Omental fat pad (tissue), 4 donors: ENCODE data around the gene PNPLA5. TPM values are rescaled to one million over a fixed set of nuclear protein-coding genes. Genes with fewer than 3 reads are reported as not detected.

Experiments
- ATAC-seq: fragments of 150-250 bp; one replicate; pipeline ENCODE4 v1.9.1; 2016; ENCODE audit warnings: mild to moderate bottlenecking, moderate library complexity; ENCODE audit not compliant: low FRiP score
- DNase-seq: peaks from one replicate; pipeline ENCODE4 v3.0.0-alpha.2; 2019; ENCODE audit warnings: low spot score
- CTCF ChIP-seq, 3 donors: fragments of 450-650 bp; IDR thresholded peaks; one replicate each; pipeline ENCODE4 v1.5.1; 2016 to 2017; ENCODE audit warnings: antibody characterized with exemption in 3 of 3, mild to moderate bottlenecking in 3 of 3, moderate library complexity in 2 of 3
- total RNA-seq, 4 donors: library from RNA; depleted of rRNA; stranded (reverse); fragments of >200 nt; gene quantifications; one replicate each; pipeline ENCODE4 v1.1.0, GENCODE V29; 2016

The PNPLA5 gene
- total RNA-seq, 4 donors from 2014 or later, result not detected

GRCh38 chr22:43843783-43844530 lies 47.9 kb downstream of the PNPLA5 start:
- no peak for DNase-seq
- ATAC-seq, result no peak
- no peak for TF ChIP-seq CTCF (IDR thresholded peaks at IDR 0.05)

- ATAC-seq, result no peak
- no peak for TF ChIP-seq CTCF (IDR thresholded peaks at IDR 0.05)
- DNase-seq, result no peak
Measured at GRCh38 chr22:43841742-43842141, 50.1 kb downstream of the PNPLA5 start.

GRCh38 chr22:43840851-43841250 lies 51.0 kb downstream of the PNPLA5 start:
- DNase-seq (no peak), ATAC-seq (no peak)
- TF ChIP-seq CTCF (IDR thresholded peaks at IDR 0.05), result no peak

- no peak for TF ChIP-seq CTCF (IDR thresholded peaks at IDR 0.05)
- DNase-seq (no peak), ATAC-seq (no peak)
Measured at GRCh38 chr22:43840431-43840830, 51.4 kb downstream of the PNPLA5 start.

GRCh38 chr22:43839781-43840180 lies 52.0 kb downstream of the PNPLA5 start:
- DNase-seq (no peak), ATAC-seq (no peak)
- TF ChIP-seq CTCF (IDR thresholded peaks at IDR 0.05), result no peak

- TF ChIP-seq CTCF (IDR thresholded peaks at IDR 0.05), result no peak
- no peak for DNase-seq
- no peak for ATAC-seq
Measured at GRCh38 chr22:43838571-43839307, 53.1 kb downstream of the PNPLA5 start.

- no peak for TF ChIP-seq CTCF (IDR thresholded peaks at IDR 0.05)
Measured at GRCh38 chr22:43838161-43838560, 53.7 kb downstream of the PNPLA5 start.

More at GRCh38 chr22:43838161-43838560, 53.7 kb downstream of the PNPLA5 start:
- ATAC-seq (no peak), DNase-seq (no peak)
